Fibroblast of skin of left biceps (primary cell): ENCODE measurements around the gene TICRR.
"Not testable (repeated sequence)": the region's sequence is repeated elsewhere in the genome, so short reads cannot be mapped to it uniquely, and the experiment has no call there.

Experiments used
- DNase-seq, 2 experiments: peaks; one replicate each; pipeline ENCODE4 v3.0.0-alpha.2; 2013; ENCODE audit warnings: low read depth in 2 of 2

The TICRR gene

GRCh38 chr15:89566181-89566580 lies 9.1 kb upstream of the TICRR start:
- no peak for DNase-seq

- no peak for DNase-seq
Measured at GRCh38 chr15:89566621-89567294, 8.5 kb upstream of the TICRR start.

GRCh38 chr15:89569090-89569745 lies 6.1 kb upstream of the TICRR start:
- DNase-seq, result no peak

GRCh38 chr15:89575656-89576416 lies 567 bp downstream of the TICRR start:
- no peak for DNase-seq

GRCh38 chr15:89576417-89576773 lies 1.1 kb downstream of the TICRR start:
- no peak for DNase-seq

- DNase-seq, result no peak
Measured at GRCh38 chr15:89577776-89578115, 2.5 kb downstream of the TICRR start.

GRCh38 chr15:89578146-89578545 lies 2.9 kb downstream of the TICRR start:
- DNase-seq, result no peak

GRCh38 chr15:89580747-89581146 lies 5.5 kb downstream of the TICRR start:
- DNase-seq, result not testable (repeated sequence)

GRCh38 chr15:89586651-89587050 lies 11.4 kb downstream of the TICRR start:
- DNase-seq, result no peak

GRCh38 chr15:89587955-89588354 lies 12.7 kb downstream of the TICRR start:
- DNase-seq, result no peak

- no peak for DNase-seq
Measured at GRCh38 chr15:89591834-89592233, 16.6 kb downstream of the TICRR start.

- DNase-seq, result no peak
Measured at GRCh38 chr15:89593018-89593417, 17.7 kb downstream of the TICRR start.

GRCh38 chr15:89599021-89599420 lies 23.8 kb downstream of the TICRR start:
- no peak for DNase-seq

GRCh38 chr15:89611317-89611716 lies 36.0 kb downstream of the TICRR start:
- no peak for DNase-seq

- DNase-seq, result no peak
Measured at GRCh38 chr15:89613031-89613430, 37.8 kb downstream of the TICRR start.

GRCh38 chr15:89614164-89614563 lies 38.9 kb downstream of the TICRR start:
- no peak for DNase-seq

- no peak for DNase-seq
Measured at GRCh38 chr15:89615135-89615534, 39.9 kb downstream of the TICRR start.

GRCh38 chr15:89616228-89616627 lies 41.0 kb downstream of the TICRR start:
- no peak for DNase-seq

GRCh38 chr15:89621547-89621946 lies 46.3 kb downstream of the TICRR start:
- DNase-seq, result no peak

- no peak for DNase-seq
Measured at GRCh38 chr15:89623165-89623564, 47.9 kb downstream of the TICRR start.

- DNase-seq, result no peak
Measured at GRCh38 chr15:89625716-89626115, 50.4 kb downstream of the TICRR start.

- no peak for DNase-seq
Measured at GRCh38 chr15:89627256-89627970, 52.1 kb downstream of the TICRR start.
